ENCODE measurements around the gene ZFYVE26. TPM values are rescaled to one million over a fixed set of nuclear protein-coding genes. Genes with fewer than 3 reads are reported as not detected.

Gene ZFYVE26
- total RNA-seq, 1 experiment from 2014 or later, result 19.9 TPM

GRCh38 chr14:67820428-67820971 is 4.1 kb upstream of the ZFYVE26 start:
- Histone ChIP-seq H3K79me1 (ENCODE audit: insufficient read depth, low read depth, low read length, poor library complexity, severe bottlenecking) (no peaks in the 10 kb centered on the region), H2BK5ac (ENCODE audit: insufficient read length, low read length) (no peak overlapping the region), H2BK12ac (ENCODE audit: insufficient read length, low read depth, low read length) (no peak overlapping the region), H3K4ac (ENCODE audit: low read depth, low read length) (no peak overlapping the region), H3K27ac (ENCODE audit: insufficient read length, low read depth, low read length) (no peak overlapping the region), H4K5ac (ENCODE audit: insufficient read length, low read depth, low read length) (no peak overlapping the region), H2AFZ (ENCODE audit: low read length) (no peak overlapping the region), H3K27me3 (ENCODE audit: insufficient read depth, low read length) (no peaks in the 10 kb centered on the region), H3K9me3 (ENCODE audit: control insufficient read depth, low read depth, low read length) (no peaks in the 10 kb centered on the region), H4K8ac (replicated peaks; ENCODE audit: insufficient read length, low read depth, low read length) (no peak overlapping the region), H3K18ac (ENCODE audit: insufficient read length, low read depth, low read length) (no peak overlapping the region), H2BK15ac (ENCODE audit: low read depth, low read length) (no peak overlapping the region), H4K20me1 (ENCODE audit: control insufficient read depth, insufficient read depth, insufficient read length) (no peaks in the 10 kb centered on the region), H3K4me1 (ENCODE audit: insufficient read depth, low read length) (0 out of 2 replicates have a peak, but pooled peaks cover under 1% of the 10 kb centered on the region), H3K56ac (ENCODE audit: insufficient read length, low read depth, low read length) (no peak overlapping the region), H3K9ac (ENCODE audit: extremely low read depth, insufficient read length, low read length) (peak overlapping the region; percentile 97), H3K23me2 (ENCODE audit: insufficient read length, low read depth, low read length, poor library complexity, severe bottlenecking) (peaks cover 9% of the 10 kb centered on the region), H3K79me2 (ENCODE audit: insufficient read depth, low read length) (no peaks in the 10 kb centered on the region; the same call in 1 of the 2 replicates), H3T11ph (ENCODE audit: low read length) (no peak overlapping the region), H4K91ac (ENCODE audit: insufficient read length, low read depth, low read length) (no peak overlapping the region), H2BK20ac (ENCODE audit: low read depth, low read length, poor library complexity, severe bottlenecking) (no peak overlapping the region), H3K4me2 (ENCODE audit: insufficient read depth, insufficient read length, low read length) (peak overlapping the region; percentile 78), H3K23ac (ENCODE audit: insufficient read length, low read depth, low read length) (no peak overlapping the region), H2AK5ac (ENCODE audit: insufficient read length, low read length) (no peak overlapping the region), H2BK120ac (ENCODE audit: low read depth, low read length, poor library complexity, severe bottlenecking) (no peak overlapping the region), H3K14ac (ENCODE audit: insufficient read depth, low read length) (no peak overlapping the region)
- Mint-ChIP-seq H3K4me1 (peaks cover 18 to 25% of the 10 kb centered on the region in 2 experiments), H3K36me3 (ENCODE audit: insufficient read depth in 1 of 3, low read depth in 3 of 3) (no peaks in the 10 kb centered on the region; a peak in 1 of 7 replicates), H3K27ac (peak overlapping the region in 1 of 3 experiments; percentile 100; a peak in 2 of 7 replicates), H3K27me3 (ENCODE audit: low read depth) (no peaks in the 10 kb centered on the region), H3K9me3 (no peaks in the 10 kb centered on the region), H3K4me3 (peak overlapping the region; percentile 99)
- DNase-seq, result peak; percentile 29
- no CpG with 5 or more reads among the region's 13 CpGs for WGBS (ENCODE audit: extremely low coverage, insufficient read length, low lambda C conversion rate)
- TF ChIP-seq CTCF (conservative IDR thresholded peaks at IDR 0.05), result no peak

All from H9 (cell line).